Measurements from ENCODE around the gene TBC1D16. TPM values are rescaled to one million over a fixed set of nuclear protein-coding genes. Genes with fewer than 3 reads are reported as not detected.

Gene TBC1D16
- 10 to 100 TPM in 4 of 6 experiments, 1 to 10 TPM in 2; 5.8 to 21.0 (median 14.4) TPM for total RNA-seq
- long read RNA-seq, partial matches to known transcripts = 0 of 1 reads
- long read RNA-seq, other reads (novel, unspliced or antisense) = 1 of 1 reads

- no peak for ATAC-seq
These were observed at the start of gene TBC1D16 for GRCh38 chr17:80035687-80035936. TSS of gene TBC1D16 (minus strand) at chr17:80035872. CDS start at chr17:80013547, 22,325 bp downstream.

GRCh38 chr17:80084773-80085172, 49.1 kb upstream of the TBC1D16 start:
- intact Hi-C loops (cut with DNase I) = loop anchor here in 1 of 2 donors (10.0 kb wide), 1 partner anchor 170 kb away; no protein-coding TSS in a partner anchor
- no peaks in the 10 kb centered on the region for H3K9me3 ChIP-seq
- no peak overlapping the region for H3K4me3 ChIP-seq
- no peaks in the 10 kb centered on the region for H3K36me3 ChIP-seq
- DNase-seq = no peak
- no peak overlapping the region for H3K27ac ChIP-seq
- H3K4me1 ChIP-seq = peaks cover 0 to 6% (median 0%) of the 10 kb centered on the region in 4 donors
- no peak for ATAC-seq
- WGBS (ENCODE audit: insufficient coverage, low coverage, low lambda C conversion rate, missing lambda C conversion rate) = 95% methylated on average over 4 of the region's 15 CpGs
- TF ChIP-seq POLR2A (IDR thresholded peaks at IDR 0.05) = no peak
- no peaks in the 10 kb centered on the region for H3K27me3 ChIP-seq

More at GRCh38 chr17:80035687-80035936, at the start of gene TBC1D16:
- Histone ChIP-seq H3K4me3 (peak within 1 kb of the TSS; percentile 77 to 84 (median 81)), H3K4me1 (peaks cover under 1 to 15% (median 8%) of the 10 kb centered on the region in 4 donors), H3K36me3 (no peaks in the 10 kb centered on the region), H3K9me3 (no peaks in the 10 kb centered on the region), H3K27ac (peak within 1 kb of the TSS; percentile 76 to 88 (median 88)), H3K27me3 (no peaks in the 10 kb centered on the region)
- DNase-seq = no peak
- intact Hi-C loops (cut with DNase I) = no loop called here
- no CpG with 5 or more reads among the region's 46 CpGs for WGBS (ENCODE audit: insufficient coverage, low coverage, low lambda C conversion rate, missing lambda C conversion rate)
- peak; percentile 38 for TF ChIP-seq POLR2A (IDR thresholded peaks at IDR 0.05)
- no peak for TF ChIP-seq CTCF (IDR thresholded peaks at IDR 0.05)

GRCh38 chr17:80083136-80083661, 47.5 kb upstream of the TBC1D16 start:
- H3K27ac ChIP-seq = no peak overlapping the region
- ATAC-seq (peak in 1 of 4 donors; percentile 9), DNase-seq (no peak)
- no peaks in the 10 kb centered on the region for H3K27me3 ChIP-seq
- H3K9me3 ChIP-seq = no peaks in the 10 kb centered on the region
- intact Hi-C loops (cut with DNase I) = loop anchor here in 1 of 2 donors (10.0 kb wide), 1 partner anchor 172 kb away; no protein-coding TSS in a partner anchor
- TF ChIP-seq POLR2A (IDR thresholded peaks at IDR 0.05) (no peak), CTCF (IDR thresholded peaks at IDR 0.05) (no peak)
- peaks cover 0 to 6% (median 0%) of the 10 kb centered on the region in 4 donors for H3K4me1 ChIP-seq
- H3K36me3 ChIP-seq = no peaks in the 10 kb centered on the region
- no CpG with 5 or more reads among the region's 13 CpGs for WGBS (ENCODE audit: insufficient coverage, low coverage, low lambda C conversion rate, missing lambda C conversion rate)
- H3K4me3 ChIP-seq = no peak overlapping the region

- Histone ChIP-seq H3K9me3 (no peaks in the 10 kb centered on the region), H3K27ac (no peak overlapping the region), H3K27me3 (no peaks in the 10 kb centered on the region), H3K4me1 (peaks cover 0 to 6% (median 0%) of the 10 kb centered on the region in 4 donors), H3K4me3 (no peak overlapping the region), H3K36me3 (no peaks in the 10 kb centered on the region)
- WGBS (ENCODE audit: insufficient coverage, low coverage, low lambda C conversion rate, missing lambda C conversion rate) = 28% methylated on average over 15 of the region's 20 CpGs
- DNase-seq (peak in 1 of 3 donors; percentile 70), ATAC-seq (peak; percentile 72 to 90 (median 86))
- TF ChIP-seq CTCF (IDR thresholded peaks at IDR 0.05) = peak; percentile 57 to 80 (median 76)
- TF ChIP-seq POLR2A (IDR thresholded peaks at IDR 0.05) = no peak
- intact Hi-C loops (cut with DNase I) = loop anchor here in 1 of 2 donors (10.0 kb wide), 1 partner anchor 172 kb away; no protein-coding TSS in a partner anchor
These were observed 46.9 kb upstream of the TBC1D16 start for GRCh38 chr17:80082403-80083135.

- ATAC-seq = no peak
- TF ChIP-seq POLR2A (IDR thresholded peaks at IDR 0.05) = no peak
- no peak for TF ChIP-seq CTCF (IDR thresholded peaks at IDR 0.05)
- H3K4me3 ChIP-seq = no peak overlapping the region
- H3K9me3 ChIP-seq = no peaks in the 10 kb centered on the region
- H3K4me1 ChIP-seq = peaks cover 0 to 6% (median 0%) of the 10 kb centered on the region in 4 donors
- no peaks in the 10 kb centered on the region for H3K36me3 ChIP-seq
- no peak for DNase-seq
- H3K27ac ChIP-seq = no peak overlapping the region
- WGBS (ENCODE audit: insufficient coverage, low coverage, low lambda C conversion rate, missing lambda C conversion rate) = 90% methylated on average over 2 of the region's 14 CpGs
- H3K27me3 ChIP-seq = no peaks in the 10 kb centered on the region
- intact Hi-C loops (cut with DNase I) = loop anchor here in 1 of 2 donors (10.0 kb wide), 1 partner anchor 173 kb away; no protein-coding TSS in a partner anchor
These were observed 45.9 kb upstream of the TBC1D16 start for GRCh38 chr17:80081596-80081995.

All from right lobe of liver (tissue), 6 donors.